Activated naive CD4-positive, alpha-beta T cell treated with anti-CD3 and anti-CD28 coated beads for 36 hours (primary cell): ENCODE measurements around the gene TRIM9. TPM values are rescaled to one million over a fixed set of nuclear protein-coding genes. Genes with fewer than 3 reads are reported as not detected.

Experiments used
- CTCF ChIA-PET: fragments of 350-600 bp; sonication (Branson Sonifier 250); formaldehyde crosslinking; loops from one replicate; lab custom pipeline; 2021; ENCODE audit warnings: antibody characterized with exemption; lab: Charles Lee
- DNase-seq: peaks from one replicate; pipeline ENCODE4 v3.0.0-alpha.2; 2020
- H3K27ac Mint-ChIP-seq: one replicate; pipeline ENCODE4 v1.8.0; 2021; ENCODE audit warnings: mild to moderate bottlenecking, mixed read lengths
- H3K27me3 Mint-ChIP-seq: one replicate; pipeline ENCODE4 v1.8.0; 2021; ENCODE audit warnings: low read depth, mixed read lengths
- H3K36me3 Mint-ChIP-seq: one replicate; pipeline ENCODE4 v1.8.0; 2021; ENCODE audit warnings: low read depth, mixed read lengths
- H3K4me1 Mint-ChIP-seq: one replicate; pipeline ENCODE4 v1.8.0; 2021; ENCODE audit warnings: low read depth, mixed read lengths
- H3K4me3 Mint-ChIP-seq: one replicate; pipeline ENCODE4 v1.8.0; 2021; ENCODE audit warnings: mild to moderate bottlenecking, moderate library complexity, mixed read lengths
- H3K9me3 Mint-ChIP-seq: one replicate; pipeline ENCODE4 v1.8.0; 2021; ENCODE audit warnings: mixed read lengths
- intact Hi-C: fragments of 100-400 bp; cut with micrococcal nuclease; formaldehyde crosslinking; loops from one replicate; pipeline ENCODE4 v1.15.1; 2023
- total RNA-seq, 2 experiments: library from RNA; stranded (reverse); gene quantifications; one replicate each; pipeline ENCODE4 v1.2.3, GENCODE V29; 2021

TRIM9 gene
- total RNA-seq = 1 to 10 TPM in 1 of 2 experiments, under 1 TPM in 1; 0.76 to 1.1 TPM

DNA sequence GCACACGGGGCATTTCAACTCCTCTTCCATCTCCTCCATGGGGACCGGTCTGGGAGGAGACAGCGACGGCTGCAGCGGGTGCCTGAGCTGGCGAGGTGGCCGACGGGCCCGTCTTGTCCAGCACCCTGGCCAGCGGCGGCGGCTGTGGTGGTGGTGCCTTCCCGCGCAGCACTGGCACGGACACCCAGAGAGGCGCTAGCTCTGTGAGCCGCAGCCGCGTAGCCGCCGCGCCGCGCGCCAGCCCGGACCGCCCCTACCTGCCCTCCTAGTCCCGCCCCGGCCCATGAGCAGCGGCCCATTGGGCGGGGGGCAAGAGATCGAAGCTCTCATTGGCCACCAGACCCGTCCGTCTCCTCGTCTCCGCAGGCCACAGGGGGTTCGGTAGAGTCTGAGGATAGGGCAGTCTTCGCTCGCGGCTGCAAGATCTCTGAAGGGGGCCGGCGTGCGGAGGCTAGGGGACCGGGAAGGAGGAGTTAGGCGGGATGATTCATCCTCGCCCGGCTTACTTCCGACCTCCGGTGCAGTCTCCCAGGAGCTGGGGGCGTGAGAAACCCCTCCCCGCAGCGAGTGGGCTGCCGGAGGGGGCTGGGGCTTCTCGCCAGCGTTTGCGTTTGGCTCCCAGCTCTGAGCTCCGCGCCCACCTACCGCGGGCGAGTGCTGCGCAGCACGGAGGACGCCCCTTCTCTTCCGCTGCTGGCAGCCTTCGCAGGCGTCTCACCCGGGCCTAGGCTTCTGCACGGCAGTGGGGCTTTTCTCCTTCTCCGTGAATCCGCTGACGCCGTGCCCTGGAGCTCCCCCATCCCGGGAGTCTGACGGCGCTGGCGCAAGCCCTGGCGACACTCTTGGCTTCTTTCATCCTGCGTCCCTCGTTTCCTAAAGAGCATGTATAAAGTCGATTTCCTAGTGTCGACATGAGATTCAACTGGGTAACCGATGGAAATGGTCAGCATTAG, at the start of gene TRIM9:
Gene TRIM9 (minus strand): TSS at position 205 of the 953 bp plus-strand sequence. CDS start 166 bp downstream, at position 39.
- peaks cover 12% of the 10 kb centered on the region for H3K4me1 Mint-ChIP-seq
- peak within 1 kb of the TSS; percentile 86 for H3K4me3 Mint-ChIP-seq
- H3K27me3 Mint-ChIP-seq = peaks cover 13% of the 10 kb centered on the region
- H3K9me3 Mint-ChIP-seq = no peaks in the 10 kb centered on the region
- peak; percentile 95 for DNase-seq
- intact Hi-C loops = loop anchor here (1.0 to 10.0 kb wide), 11 partner anchors 125 to 1508 kb away; partner anchors contain the start of genes FRMD6, RPS29, SOS2 and TMX1
- CTCF ChIA-PET = interaction anchor here (0.8 to 2.5 kb wide), 7 partner anchors 10 to 151 kb away, joined by 3 to 12 read pairs (median 7); partner anchors contain the start of gene TMX1
- H3K27ac Mint-ChIP-seq = peak within 1 kb of the TSS; percentile 65
- H3K36me3 Mint-ChIP-seq = no peaks in the 10 kb centered on the region

DNA sequence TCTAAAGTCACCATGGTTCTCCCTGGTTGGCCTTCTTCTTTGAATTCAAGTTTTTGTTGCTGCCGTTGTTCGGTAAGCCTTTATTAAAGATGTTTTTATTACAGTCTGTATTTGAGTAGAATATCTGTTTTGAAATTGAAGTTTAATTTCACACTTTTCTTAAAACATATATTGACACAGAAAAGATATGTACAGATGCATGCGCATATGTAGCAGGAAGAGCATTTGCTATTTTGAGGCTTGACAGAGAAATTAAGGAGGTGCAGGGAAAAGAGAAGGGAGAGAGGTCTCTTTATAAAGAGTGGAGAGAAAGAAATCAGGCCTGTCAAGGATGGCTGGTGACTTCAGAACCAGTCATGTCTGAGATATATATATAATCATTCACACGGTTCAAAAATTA, 46.0 kb upstream of the TRIM9 start:
- intact Hi-C loops = no loop called here
- no peak overlapping the region for H3K27ac Mint-ChIP-seq
- no peaks in the 10 kb centered on the region for H3K27me3 Mint-ChIP-seq
- CTCF ChIA-PET = interaction anchor here (0.6 kb wide), 1 partner anchor 78 kb away, joined by 3 read pairs; no protein-coding TSS in a partner anchor
- peaks cover 4% of the 10 kb centered on the region for H3K9me3 Mint-ChIP-seq
- no peaks in the 10 kb centered on the region for H3K4me1 Mint-ChIP-seq
- DNase-seq = no peak
- H3K36me3 Mint-ChIP-seq = no peaks in the 10 kb centered on the region
- H3K4me3 Mint-ChIP-seq = no peak overlapping the region

DNA sequence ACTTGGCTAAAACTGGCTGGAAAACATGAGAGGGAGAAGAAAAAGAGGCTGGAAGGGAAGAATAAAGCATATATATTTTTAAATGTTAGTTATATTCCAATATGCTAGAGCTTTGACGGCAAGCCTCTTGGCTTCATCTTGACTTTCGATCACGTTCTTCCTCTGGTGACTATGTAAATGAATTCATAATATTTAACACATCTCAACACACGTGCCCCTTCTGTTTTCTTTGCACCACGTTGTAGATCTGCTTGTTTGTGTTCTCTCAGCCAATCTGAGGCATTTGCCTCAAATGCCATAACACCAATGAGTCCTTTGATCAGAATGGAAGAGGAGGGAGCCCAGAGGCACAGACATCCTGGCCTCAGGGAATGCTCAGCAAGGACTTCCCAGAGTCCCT, 45.4 kb upstream of the TRIM9 start:
- CTCF ChIA-PET = no interaction called here
- H3K4me3 Mint-ChIP-seq = no peak overlapping the region
- H3K9me3 Mint-ChIP-seq = peaks cover 4% of the 10 kb centered on the region
- no peak for DNase-seq
- intact Hi-C loops = no loop called here
- no peaks in the 10 kb centered on the region for H3K36me3 Mint-ChIP-seq
- no peaks in the 10 kb centered on the region for H3K27me3 Mint-ChIP-seq
- no peak overlapping the region for H3K27ac Mint-ChIP-seq
- no peaks in the 10 kb centered on the region for H3K4me1 Mint-ChIP-seq

DNA sequence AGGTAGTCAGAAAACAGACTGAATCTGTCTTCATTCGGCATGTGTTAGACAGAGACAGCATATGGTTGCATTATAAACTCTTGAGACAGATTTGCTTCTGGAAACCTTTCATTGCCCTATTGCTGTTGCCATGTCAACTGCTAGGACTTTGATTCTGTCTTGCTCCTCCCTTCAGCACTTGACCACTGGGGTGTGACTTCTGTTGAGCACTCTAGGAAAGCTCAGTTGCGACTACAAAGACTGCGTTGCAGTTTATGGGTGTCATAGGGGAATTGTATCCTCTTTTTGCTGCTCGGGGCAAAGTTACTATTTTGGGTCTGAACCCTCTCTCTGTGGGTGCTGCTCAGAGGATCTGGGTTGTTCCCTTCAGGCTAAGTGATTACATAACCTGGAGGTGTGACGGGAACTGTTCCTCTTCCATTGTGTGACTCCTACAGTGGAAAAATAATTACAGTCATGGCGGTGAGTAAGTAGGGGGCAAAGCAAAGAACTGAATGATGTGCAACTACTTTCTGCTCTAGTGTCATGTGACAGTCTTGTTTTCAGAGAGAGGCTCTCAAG, 44.3 kb upstream of the TRIM9 start:
- Mint-ChIP-seq H3K36me3 (no peaks in the 10 kb centered on the region), H3K9me3 (peaks cover 4% of the 10 kb centered on the region), H3K27ac (no peak overlapping the region), H3K4me3 (no peak overlapping the region), H3K4me1 (no peaks in the 10 kb centered on the region), H3K27me3 (no peaks in the 10 kb centered on the region)
- intact Hi-C loops = no loop called here
- CTCF ChIA-PET = no interaction called here
- DNase-seq = no peak

DNA sequence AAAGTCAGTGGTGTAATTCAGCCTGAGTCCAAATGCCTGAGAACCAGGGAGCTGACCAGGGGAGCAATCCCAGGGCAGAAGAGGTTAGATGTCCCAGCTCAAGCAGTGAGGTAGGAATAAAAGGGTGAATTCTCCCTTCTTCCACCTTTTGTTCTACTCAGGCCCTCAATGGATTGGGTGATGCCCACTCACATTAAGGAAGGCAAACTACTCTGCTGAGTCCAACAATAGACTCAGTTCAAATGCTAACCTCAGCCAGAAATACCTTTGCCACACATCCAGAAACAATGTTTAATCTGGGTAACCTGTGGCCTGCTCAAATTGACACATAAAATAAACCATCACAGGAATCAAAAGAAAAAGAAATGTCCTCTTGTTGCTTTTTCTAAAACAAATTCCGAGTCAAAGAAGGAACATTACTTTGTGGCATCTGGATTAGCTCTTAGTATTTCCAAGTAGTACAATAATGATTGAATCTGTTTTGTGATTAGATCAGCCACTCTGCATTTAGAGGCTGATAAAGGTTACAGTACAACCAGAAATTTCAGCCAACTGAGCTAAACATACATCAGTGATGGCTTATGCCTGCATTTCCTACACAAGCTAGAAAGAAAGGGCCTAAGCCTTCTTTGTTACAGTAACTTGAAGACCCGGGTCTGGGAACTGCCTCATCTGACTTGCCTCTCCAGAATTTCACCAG, 43.6 kb upstream of the TRIM9 start:
- Mint-ChIP-seq H3K4me1 (no peaks in the 10 kb centered on the region), H3K4me3 (no peak overlapping the region), H3K27me3 (no peaks in the 10 kb centered on the region), H3K27ac (no peak overlapping the region), H3K36me3 (no peaks in the 10 kb centered on the region), H3K9me3 (peaks cover 4% of the 10 kb centered on the region)
- intact Hi-C loops = no loop called here
- CTCF ChIA-PET = no interaction called here
- no peak for DNase-seq

DNA sequence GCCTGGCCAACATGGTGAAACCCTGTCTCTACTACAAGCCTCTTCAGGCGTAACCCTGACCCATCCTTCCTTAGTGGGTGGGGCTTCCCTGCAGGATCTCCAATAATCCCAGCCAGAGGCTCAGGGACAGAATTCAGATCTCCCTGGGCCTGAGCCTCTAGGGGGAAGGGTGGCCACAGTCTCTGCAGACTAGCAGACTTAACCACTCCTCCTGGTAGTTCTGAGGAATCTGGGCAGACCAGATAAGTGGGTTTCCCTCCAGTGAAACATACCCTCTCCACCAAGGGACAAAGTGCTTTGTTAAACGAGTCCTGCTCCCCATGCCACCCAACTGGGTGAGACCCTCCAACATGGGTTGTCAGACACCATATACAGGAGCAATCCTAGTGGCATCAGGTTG, 36.6 kb upstream of the TRIM9 start:
- Mint-ChIP-seq H3K4me1 (no peaks in the 10 kb centered on the region), H3K9me3 (peaks cover 6% of the 10 kb centered on the region), H3K27me3 (peaks cover 15% of the 10 kb centered on the region), H3K27ac (no peak overlapping the region), H3K36me3 (no peaks in the 10 kb centered on the region), H3K4me3 (no peak overlapping the region)
- no peak for DNase-seq
- CTCF ChIA-PET = no interaction called here
- intact Hi-C loops = no loop called here

DNA sequence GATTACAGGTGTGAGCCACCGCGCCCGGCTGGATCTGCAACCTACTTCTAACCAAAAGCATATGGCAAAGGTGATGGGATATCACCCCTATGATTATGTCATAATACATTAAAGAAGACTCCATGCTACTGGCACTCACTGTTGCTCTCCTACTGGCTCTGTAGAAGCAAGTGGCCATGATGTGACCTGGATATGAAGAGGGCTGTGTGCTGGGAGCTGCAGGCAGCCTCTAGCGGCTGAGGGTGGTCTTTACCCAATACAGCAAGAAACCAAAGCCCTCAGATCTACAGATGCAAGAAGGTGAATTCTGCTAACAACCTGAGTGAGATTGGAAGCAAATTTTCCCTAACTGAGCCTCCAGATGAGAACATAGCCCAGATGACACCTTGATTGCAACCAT, 34.2 kb upstream of the TRIM9 start:
- H3K27ac Mint-ChIP-seq = no peak overlapping the region
- no peaks in the 10 kb centered on the region for H3K4me1 Mint-ChIP-seq
- peaks cover 2% of the 10 kb centered on the region for H3K9me3 Mint-ChIP-seq
- DNase-seq = no peak
- intact Hi-C loops = no loop called here
- H3K27me3 Mint-ChIP-seq = peaks cover 15% of the 10 kb centered on the region
- no peaks in the 10 kb centered on the region for H3K36me3 Mint-ChIP-seq
- CTCF ChIA-PET = interaction anchor here (0.6 kb wide), 1 partner anchor 68 kb away, joined by 3 read pairs; no protein-coding TSS in a partner anchor
- no peak overlapping the region for H3K4me3 Mint-ChIP-seq

DNA sequence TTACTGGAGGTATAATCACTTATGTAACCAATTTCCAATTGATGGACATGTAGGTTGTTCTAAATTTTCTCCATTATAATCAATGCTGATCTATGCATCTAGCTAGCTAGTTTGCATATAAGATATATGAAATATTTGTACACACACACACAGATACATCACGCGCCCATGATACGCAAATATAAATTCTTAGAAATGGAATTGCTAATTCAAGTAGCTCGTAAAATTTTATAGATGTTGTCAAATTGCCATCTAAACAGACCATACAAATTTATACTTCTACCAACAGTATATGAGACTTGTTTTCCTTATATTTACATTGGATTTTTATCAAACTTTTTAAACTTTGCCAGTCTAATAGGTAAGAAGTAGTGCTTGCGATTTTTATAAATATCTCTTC, 29.1 kb upstream of the TRIM9 start:
- H3K4me3 Mint-ChIP-seq = no peak overlapping the region
- CTCF ChIA-PET = no interaction called here
- H3K4me1 Mint-ChIP-seq = no peaks in the 10 kb centered on the region
- no peak overlapping the region for H3K27ac Mint-ChIP-seq
- H3K36me3 Mint-ChIP-seq = no peaks in the 10 kb centered on the region
- no peak for DNase-seq
- H3K9me3 Mint-ChIP-seq = no peaks in the 10 kb centered on the region
- H3K27me3 Mint-ChIP-seq = peaks cover 7% of the 10 kb centered on the region
- intact Hi-C loops = no loop called here

DNA sequence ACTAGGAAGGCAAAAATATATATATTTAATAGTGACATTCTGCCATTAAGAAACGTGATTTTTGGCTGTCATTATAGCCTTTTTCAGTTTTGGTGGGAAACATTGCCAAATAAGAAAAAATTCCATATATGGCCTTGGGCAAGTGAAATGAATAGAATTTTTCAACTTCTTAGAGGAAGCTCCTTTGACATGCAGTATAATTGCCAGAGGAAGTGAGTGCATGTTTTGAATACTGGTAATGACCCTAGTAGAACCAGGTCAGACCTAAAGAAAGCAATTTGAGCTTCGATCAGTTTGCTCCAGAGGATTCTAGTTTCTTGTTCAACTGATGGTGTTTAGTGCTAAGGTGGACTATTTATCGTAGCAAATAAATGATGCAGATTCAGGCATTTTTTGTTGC, 26.2 kb upstream of the TRIM9 start:
- Mint-ChIP-seq H3K27me3 (peaks cover 3% of the 10 kb centered on the region), H3K4me1 (no peaks in the 10 kb centered on the region), H3K36me3 (no peaks in the 10 kb centered on the region), H3K27ac (no peak overlapping the region), H3K4me3 (no peak overlapping the region), H3K9me3 (no peaks in the 10 kb centered on the region)
- CTCF ChIA-PET = no interaction called here
- DNase-seq = no peak
- intact Hi-C loops = no loop called here

DNA sequence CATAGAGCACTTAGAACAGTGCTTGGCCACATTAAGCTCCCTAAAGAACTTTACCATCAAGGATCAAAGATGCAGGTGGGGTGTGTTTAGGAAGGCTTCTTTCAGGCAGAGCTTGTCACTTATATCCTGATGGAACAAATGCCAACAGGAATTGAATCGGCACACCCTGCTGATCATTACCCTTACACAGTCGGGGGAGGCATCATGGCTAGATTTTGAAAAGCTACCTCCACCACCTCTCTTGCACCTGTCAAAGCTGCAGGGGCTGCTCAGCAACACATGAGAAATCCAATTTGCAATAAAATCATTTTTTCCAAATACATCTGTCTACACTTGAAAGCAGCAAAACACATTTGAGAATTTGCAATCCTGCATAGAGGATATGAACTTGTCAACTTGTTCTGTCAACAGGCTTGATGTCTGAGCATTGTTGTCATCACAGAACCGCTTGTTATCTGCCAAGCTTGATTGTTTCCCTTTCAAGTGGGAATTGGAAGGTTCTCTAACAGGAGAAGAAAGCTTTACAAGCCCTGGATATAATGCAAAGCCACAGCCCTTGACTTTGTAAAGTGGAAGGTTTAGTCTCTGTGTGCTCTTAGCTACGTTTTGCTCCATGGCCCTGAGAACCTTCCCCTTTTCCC, 24.6 kb upstream of the TRIM9 start:
- Mint-ChIP-seq H3K27me3 (peaks cover 3% of the 10 kb centered on the region), H3K27ac (no peak overlapping the region), H3K4me3 (no peak overlapping the region), H3K36me3 (no peaks in the 10 kb centered on the region), H3K9me3 (no peaks in the 10 kb centered on the region), H3K4me1 (no peaks in the 10 kb centered on the region)
- DNase-seq = no peak
- intact Hi-C loops = no loop called here
- CTCF ChIA-PET = no interaction called here

DNA sequence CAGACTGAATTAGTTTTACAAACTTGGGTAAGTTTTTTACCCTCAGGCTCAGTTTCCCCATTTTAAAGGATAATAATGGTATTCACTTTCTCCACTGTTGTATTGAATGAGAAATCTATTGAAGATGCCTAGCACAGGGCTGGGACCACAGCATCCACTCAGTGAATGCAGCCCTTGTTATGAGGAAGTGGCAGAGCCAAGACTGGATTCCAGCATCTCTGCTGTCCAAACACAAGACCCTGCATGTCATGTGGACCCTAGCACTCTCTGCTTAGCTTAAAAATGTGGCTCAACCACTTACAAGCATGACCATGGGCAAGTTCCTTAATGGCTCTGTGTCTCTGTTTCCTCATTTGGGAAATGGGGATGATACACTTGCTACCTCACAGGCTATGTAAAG, 24.1 kb upstream of the TRIM9 start:
- H3K36me3 Mint-ChIP-seq = no peaks in the 10 kb centered on the region
- CTCF ChIA-PET = no interaction called here
- H3K27me3 Mint-ChIP-seq = peaks cover 3% of the 10 kb centered on the region
- H3K4me3 Mint-ChIP-seq = no peak overlapping the region
- intact Hi-C loops = no loop called here
- DNase-seq = no peak
- no peaks in the 10 kb centered on the region for H3K9me3 Mint-ChIP-seq
- H3K4me1 Mint-ChIP-seq = no peaks in the 10 kb centered on the region
- H3K27ac Mint-ChIP-seq = no peak overlapping the region

DNA sequence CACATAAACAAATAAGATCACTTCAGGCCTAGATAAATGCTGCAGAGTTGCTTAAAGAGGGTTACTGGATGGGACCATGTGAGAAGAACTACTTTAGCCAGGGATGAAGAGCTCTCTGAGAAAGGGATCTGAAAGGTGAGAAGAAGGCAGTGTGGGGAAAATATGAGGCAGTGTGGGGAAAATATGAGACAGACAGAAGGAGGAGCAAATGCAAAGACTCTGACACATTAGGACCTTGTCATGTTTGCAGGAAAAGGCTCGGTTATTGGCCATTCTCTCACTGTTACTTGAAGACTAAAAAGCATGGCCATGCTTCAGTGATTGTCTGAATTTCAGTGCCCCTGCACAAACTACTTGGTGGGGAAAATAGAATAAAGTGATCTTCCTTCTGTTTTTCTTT, 22.7 kb upstream of the TRIM9 start:
- Mint-ChIP-seq H3K36me3 (no peaks in the 10 kb centered on the region), H3K4me1 (no peaks in the 10 kb centered on the region), H3K27me3 (peaks cover 3% of the 10 kb centered on the region), H3K4me3 (no peak overlapping the region), H3K27ac (no peak overlapping the region), H3K9me3 (no peaks in the 10 kb centered on the region)
- no peak for DNase-seq
- CTCF ChIA-PET = no interaction called here
- intact Hi-C loops = no loop called here
